ENCODE data around the gene USP54.

Gene USP54

DNA sequence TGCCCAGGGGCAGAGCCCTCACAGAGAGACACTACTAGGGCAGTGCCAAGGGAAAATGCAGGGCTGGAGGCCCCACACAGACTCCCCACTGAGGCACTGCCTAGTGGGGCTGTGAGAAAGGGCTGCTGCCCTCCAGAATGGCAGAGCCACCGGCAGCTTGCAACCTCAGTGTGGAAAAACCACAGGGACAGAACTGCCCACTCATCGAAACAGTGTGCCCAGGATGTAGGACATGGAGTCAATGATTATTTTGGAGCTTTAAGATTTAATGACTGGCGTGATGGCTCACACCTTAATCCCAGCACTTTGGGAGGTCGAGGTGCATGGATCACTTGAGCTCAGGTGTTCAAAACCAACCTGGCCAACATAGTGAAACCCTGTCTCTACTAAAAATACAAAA is 130.2 kb downstream of the USP54 start:
- no peak for DNase-seq

DNA sequence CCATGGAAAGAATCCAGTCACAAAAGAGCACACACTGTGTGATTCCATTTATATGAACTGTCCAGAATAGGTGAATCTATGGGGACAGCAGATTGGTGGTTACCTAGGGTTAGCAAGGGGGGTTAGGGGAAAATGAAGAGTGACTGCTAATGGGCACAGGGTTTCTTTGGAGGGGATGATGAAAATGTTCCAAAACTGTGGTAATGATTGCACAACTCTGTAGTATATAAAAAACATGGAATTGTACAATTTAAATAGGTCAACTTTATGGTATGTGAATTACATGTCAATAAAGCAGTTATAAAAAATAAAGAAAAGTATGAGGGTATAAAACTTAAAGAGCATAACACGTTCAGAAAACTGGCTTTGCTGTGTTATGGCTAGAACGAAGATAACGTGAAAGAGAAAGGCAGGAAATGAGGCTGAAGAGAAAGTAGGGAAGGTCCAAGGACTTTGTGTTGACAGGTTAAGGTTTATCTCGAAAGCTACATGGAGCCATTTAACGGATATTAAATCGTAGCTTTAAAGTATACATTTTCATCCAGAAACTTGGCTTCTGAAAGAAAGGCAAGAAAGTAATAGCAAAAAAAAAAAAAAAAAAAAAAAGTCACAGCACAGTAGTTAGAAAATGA is 131.3 kb downstream of the USP54 start:
- DNase-seq: no peak

DNA sequence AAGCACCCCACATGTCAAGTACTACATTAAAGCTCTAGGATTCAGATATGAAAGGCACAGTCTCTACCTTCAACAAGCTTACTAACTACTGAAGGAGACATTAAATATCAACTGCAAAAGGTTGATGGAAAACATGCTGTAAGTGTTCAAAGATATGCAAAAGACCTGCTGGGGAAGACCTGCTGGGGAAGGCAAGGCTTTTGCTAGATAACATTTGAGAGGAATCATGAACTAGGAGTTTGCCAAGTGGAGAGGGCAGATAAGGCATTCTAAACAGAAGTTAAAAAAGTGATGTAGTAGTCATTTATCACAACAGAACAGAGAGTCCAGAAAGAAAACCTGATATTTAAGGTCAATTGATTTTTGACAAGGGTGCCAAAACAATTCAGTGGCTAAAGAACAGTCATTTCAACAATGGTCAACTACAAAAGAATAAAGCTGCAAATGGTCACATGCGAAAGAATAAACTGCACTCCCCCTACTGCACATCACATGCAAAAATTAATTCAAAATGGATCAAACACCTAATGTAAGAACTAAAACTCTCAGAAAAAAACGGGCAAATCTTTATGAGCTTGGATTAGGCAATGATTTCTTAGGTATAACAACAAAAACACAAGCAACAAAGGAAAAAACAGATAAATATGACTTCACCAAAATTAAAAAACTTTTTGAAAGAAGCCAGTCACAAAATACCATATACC is 134.8 kb downstream of the USP54 start:
- no peak for DNase-seq

DNA sequence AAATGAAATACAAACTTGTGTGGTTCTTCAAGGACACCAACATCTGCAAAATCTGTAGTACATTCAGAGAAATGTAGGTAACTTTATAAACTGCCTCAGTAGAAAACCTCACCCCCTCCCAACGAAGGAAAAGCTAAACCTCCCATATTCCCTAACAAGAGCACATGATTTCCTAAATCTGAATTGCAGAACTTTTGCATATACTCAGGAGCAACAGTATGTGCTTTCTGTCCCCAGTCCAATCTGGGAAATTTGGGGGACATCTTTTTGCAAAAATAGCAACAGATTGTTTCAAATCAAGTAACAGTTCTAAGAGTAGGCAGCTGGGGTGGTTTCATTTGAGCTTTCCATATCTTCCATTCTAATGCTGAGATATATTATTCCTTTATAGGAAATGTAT is 142.0 kb downstream of the USP54 start:
- no peak for DNase-seq

DNA sequence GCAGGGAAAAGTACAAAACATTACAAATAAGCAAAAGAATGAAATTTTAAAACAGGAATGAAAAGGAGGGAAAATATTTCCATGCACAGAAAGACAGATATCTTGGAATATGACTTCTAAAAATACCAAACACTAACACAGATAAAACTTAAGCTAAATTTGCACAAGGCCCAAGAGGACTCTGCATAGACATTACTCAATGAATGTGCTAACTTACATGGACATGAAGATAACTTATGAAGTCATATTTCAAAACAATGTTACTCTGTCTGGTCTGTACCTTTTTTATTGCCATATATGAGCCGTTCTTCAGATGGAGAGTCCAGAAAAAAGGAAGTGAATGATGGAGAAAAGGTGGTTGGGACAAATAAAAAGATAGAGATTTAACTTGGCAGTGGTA is 142.8 kb downstream of the USP54 start:
- DNase-seq: no peak

Data from cerebellar nuclear complex (tissue), 1 donor.